ENCODE results near the gene AREG. TPM values are rescaled to one million over a fixed set of nuclear protein-coding genes. Genes with fewer than 3 reads are reported as not detected.

AREG gene
- total RNA-seq, 1 donor: 11.6 TPM

DNA sequence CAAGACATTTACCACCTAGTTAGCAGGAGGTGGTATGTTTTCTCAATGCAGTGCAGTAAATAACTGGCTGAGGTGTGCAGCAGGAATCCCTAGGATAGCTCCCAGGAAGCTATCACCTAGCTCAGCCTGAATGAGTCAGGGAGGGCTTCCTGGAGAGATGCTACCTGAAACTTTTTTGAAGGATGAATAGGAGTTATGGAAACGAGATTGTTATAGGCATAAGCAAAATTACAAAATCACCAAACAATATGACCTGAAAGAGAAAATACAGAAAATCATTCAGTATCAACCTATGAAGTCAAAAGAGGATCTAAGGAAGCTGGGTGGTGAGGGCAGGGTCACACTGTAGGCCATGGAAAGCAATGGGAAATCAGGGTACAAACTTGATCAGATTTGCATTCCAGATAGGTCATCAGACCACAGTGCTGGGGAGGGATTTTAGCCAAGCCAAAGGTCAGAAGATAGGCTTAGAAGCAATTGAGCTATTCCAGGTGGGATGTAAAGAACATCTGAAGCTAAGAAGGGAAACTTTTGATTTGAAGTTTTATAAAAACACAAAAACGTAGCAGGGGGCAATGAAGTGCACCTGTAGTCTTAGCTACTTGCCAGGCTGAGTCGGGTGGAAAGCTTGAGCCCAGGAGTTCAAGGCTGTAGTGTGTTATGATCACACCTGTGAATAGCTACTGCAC lies 11.3 kb downstream of the AREG start:
- no peak for DNase-seq (ENCODE audit: low read depth in 2 of 3, low spot score in 2 of 3)

DNA sequence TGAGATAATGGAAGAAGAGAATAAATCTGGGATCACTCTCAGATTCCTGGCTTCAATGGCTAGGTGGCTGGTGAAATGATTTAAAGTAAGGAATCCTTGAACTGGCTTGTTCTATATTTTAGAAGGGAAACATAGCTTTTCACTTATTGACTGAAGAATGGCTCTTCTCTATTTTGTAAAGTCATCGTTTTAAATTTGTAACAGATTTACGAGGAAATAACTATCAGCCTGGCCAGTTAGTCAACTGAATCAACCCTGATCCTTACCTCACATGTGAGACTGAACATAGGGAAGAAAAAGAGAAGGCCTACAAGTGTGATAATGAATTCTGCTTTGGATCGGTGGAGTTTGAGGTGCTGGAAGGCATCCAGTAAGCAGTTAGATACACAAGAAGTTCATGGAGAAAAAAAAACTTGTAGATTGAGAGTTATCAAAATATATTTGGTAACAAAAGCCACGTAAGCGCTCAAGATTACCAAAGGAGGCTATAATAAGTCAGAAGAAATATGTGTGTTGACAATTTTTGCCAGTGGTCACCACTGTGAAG lies 12.0 kb downstream of the AREG start:
- DNase-seq (ENCODE audit: low read depth in 2 of 3, low spot score in 2 of 3): no peak

DNA sequence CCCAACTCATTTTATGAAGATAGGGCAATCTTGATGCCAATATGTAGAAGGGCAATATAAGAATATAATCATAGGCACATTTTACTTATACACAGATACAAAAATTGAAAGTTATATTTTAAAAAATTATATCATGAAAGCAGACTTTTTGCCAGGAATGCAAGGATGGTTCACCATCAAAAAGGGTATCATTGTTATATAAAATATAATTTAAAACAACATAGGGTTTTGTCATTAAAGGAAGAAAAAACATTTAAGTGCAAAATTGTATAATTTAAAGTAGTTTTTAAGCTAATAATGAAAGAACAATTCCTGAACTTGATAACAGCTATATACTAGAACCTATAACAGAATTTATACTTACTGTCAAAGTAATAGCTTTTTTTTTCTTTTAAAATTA lies 15.9 kb downstream of the AREG start:
- DNase-seq (ENCODE audit: low read depth in 2 of 3, low spot score in 2 of 3): peak in 1 of 3 donors; percentile 6

DNA sequence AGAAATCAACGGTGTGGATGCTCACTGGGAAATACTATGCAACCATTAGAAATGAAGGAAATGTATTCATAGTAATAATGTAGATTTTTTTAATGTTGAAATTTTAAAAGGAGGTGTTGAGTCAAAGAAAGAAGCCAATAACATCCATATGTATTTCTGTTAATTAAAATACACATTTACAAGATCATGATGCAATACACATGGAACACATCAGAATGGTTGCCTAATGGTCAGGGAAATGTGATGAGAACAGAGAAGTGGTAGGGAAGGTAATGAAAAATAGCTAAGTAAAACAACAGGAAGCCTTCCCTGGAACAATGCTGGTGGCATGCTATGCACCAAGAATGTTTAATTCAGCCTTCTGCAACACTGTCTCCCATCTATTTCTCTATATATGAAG lies 18.2 kb downstream of the AREG start:
- DNase-seq (ENCODE audit: low read depth in 2 of 3, low spot score in 2 of 3): no peak

DNA sequence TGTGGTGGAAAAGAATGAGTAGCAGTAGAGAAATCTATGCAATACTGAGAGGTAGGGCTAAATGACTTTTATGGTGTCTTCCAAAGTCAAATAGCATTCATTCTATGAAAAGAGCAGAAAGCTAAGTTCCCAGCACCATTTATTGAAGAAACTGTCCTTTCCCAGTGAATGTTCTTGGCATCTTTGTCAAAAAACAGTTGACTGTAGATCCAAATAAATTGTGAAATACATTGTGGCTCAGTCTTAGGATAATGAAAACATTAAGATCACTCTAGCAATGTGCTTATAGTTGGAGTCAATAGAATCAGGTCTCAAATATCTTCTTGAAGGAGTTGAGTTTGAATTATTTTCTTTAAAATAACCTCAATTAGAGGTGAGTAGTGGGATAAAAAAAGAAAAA lies 19.4 kb downstream of the AREG start:
- DNase-seq (ENCODE audit: low read depth in 2 of 3, low spot score in 2 of 3): no peak

DNA sequence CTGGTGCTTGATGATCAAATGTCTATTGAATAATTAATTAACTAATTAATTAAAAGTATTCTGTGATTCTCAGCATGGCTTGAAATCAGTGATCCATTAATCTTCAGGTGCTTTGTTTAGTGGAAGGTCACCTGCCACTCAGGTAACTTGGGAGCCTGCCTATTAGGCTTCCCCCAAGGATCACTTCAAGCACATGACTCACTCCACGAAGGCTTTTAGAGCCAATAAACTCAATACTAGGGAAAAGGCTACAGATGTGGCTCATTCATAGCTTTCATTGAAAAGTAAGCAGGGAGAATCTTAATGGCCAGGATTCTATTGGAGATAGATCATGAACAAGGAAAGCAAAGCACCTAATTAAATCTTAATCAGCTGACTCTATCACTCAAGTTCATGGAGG lies 21.3 kb downstream of the AREG start:
- DNase-seq (ENCODE audit: low read depth in 2 of 3, low spot score in 2 of 3): no peak

DNA sequence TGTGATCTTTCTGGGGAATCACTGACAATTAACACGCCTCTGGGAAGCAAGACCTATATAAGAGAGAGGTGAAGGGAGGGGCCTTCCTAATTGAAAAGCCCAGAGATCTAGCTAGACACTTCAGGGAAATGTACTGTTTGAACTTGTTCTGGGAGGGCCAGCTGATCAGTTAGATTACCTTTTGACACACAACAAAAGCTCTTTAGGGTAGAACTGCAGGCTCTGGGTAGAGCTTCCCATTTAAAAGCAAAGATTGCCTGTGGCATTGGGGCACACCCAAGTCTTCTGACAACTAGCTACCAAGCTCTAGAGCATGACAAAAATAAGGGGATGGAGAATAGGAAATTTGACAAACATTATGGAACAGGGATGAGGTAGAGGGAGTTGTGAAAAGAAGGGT lies 26.3 kb downstream of the AREG start:
- no peak for DNase-seq (ENCODE audit: low read depth in 2 of 3, low spot score in 2 of 3)

DNA sequence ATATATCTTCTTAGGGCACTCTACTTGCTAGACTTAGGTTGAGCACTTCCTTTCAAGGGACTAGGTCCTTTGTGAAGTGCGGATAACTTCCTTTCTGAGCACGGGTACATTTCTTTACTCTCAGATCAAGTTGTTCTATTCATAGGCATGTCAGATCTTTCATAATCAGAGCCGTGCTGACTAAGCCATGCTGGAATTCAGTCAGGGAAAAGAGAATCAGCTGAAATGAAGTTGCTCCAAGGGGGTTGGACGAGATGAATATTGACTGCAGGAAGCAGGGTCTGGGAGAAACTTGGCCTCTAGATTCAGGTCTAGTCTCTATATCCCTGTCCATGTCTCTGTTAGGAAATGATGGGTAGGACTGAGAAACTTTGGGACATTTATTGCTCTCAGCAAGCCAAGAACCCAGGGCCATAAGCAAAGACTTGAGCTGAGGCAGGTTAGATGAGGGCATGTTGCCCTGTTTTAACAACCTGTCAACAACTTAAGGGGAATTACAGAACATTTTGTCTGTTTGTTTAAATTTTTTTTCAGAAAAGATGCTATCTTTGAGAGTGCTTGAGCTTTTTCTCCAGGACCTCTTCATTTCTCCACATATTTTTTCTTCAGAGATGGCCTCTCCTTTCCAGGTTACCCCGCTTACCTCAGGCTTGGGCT lies 28.3 kb downstream of the AREG start:
- no peak for DNase-seq (ENCODE audit: low read depth in 2 of 3, low spot score in 2 of 3)

DNA sequence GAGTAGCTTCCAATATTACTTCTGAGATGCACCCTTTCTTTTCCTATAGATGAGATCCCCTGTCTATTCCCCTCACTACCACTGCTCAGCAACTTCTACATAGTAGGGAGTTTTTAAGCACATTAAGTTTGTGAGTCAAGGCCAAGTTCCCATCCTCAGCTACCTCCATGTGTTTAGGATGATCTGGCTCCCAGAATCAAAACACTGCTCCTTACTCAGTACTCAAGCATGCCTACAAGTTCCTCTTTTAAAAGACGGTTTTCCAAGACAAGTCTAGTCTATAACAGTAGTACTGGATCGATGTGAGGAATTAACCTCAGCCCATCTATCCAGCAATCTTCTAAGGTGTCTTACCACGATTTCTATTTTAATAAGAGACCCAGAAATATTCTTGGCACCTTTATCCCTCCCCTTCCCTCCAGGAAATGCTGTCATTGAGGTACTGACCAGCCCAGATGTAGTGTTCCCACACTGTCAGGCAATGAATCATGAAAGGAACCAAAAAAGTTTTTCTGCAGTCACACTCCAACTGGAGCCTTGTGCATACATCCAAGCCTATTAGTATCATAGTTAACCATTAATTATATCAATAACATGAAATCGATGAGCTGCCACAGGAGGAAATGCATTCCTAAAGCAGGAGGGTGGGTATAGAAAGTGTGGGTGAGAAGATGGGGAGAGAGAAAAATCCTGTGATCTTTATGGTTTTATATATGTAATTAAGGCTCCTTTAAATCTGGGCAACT lies 29.6 kb downstream of the AREG start:
- DNase-seq (ENCODE audit: low read depth in 2 of 3, low spot score in 2 of 3): no peak

DNA sequence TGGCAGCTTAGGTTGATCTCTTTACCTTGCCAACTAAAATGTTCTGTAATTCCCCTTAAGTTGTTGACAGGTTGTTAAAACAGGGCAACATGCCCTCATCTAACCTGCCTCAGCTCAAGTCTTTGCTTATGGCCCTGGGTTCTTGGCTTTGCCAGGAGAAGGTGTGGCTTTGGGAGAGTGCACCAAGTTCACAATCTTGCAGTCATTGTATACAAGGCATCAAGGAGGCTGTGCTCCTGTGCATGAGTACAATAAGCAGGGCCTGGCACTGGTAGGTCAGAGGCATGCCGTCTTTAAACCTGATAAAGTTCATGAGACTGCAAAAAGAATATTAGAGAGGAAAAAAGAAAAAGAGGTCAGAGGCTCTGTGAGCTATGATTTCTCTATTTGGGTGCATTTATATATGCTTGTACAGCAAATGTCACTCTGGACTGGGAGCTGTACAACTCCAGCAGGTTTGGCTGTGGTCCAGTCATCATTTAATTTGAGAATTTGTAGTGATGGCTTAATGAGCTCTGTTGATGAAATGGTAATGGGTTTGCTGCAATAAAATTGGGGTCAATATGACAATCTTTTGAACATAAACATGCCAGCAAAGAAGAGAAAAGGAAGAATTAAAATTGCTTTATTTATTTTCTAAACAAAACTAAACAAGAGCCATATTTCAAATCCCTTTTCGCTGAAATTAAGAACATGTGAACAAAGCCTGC lies 30.3 kb downstream of the AREG start:
- no peak for DNase-seq (ENCODE audit: low read depth in 2 of 3, low spot score in 2 of 3)

DNA sequence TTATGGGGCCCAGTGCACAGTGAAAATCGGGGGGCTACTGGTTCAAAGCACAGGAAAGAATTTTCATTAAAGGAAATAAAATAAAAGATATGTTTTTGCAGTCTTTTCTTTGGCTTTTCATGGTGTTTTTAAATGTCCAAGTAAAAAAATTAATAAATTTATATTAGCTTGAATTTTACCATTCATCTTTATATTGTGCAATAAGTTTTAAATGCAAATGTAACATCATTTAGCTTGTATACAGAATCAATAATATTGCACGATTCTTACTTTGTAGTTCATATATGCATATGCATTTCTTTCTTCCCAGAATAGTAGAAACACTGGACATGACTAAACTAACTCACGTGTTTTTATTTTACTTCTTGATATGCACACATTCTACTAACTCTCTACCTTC lies 31.0 kb downstream of the AREG start:
- no peak for DNase-seq (ENCODE audit: low read depth in 2 of 3, low spot score in 2 of 3)

DNA sequence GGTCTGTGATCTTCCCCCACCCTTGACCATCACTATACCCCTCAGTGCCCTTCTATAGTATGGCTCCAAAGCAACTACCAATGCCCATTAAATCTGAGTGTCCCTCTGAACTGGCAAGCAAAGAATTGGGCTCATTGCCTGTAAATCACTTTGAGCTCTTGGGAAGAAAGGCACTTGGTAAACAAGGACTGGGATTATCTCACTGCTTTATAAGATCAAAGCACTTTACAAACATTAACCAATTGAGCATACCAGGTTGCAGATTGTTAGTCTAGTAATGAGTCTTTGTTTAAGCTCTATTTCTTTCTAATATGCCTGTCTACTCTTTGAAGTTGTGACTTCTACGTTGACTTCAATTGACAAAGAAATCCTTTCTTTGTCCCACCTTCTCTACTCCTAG lies 34.1 kb downstream of the AREG start:
- no peak for DNase-seq (ENCODE audit: low read depth in 2 of 3, low spot score in 2 of 3)

DNA sequence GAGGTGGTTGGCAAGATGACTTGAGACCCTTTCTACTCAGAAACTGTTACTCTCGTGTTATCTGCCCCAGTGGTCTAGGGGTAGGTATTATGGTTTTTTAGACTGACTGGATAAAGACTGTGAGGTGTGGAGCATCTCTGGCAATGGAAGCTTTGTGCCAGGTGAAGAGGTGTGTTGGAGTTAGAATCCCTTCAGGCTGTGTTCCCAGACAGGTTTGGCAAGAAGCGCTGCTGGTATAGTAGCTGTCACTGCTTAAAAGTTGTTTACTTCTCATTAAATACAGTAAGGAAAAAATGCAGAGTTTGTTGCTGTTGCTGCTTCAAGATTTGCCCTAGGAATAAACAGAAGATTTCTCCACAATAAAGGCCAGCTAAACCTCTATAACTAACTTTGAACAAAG lies 35.3 kb downstream of the AREG start:
- DNase-seq (ENCODE audit: low read depth in 2 of 3, low spot score in 2 of 3): no peak

DNA sequence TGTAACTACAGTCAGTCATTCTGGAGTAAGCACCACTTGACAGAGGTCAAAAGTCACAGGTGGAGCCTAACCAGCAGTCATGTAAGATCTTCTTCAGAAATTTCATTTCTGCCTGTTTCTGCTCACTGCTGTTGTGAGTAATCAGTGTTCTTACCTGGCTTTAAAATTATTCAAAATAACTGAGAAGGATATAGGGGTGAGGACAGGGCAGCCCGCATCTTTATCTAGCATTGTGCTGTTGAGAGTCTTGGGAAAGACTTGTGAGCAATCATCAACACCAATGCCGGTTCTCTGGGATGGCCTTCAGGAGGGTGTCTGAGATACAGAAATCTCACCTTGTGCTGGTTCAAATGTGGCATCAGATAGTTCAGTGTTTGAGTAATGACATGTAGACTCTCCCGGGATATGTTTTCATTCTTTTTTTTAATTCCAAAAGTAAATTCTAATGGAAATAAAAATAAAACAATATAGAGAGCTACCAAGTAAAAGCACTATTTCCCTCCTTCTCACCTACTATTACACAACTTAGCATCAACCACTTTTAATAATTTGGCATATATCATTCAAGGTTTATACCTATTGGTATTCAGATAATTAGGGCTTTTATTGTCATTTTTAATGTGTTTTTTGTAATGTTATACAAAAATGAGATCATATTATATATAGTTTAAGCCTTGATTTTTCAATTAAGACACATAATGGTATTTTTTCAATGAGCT lies 37.1 kb downstream of the AREG start:
- no peak for DNase-seq (ENCODE audit: low read depth in 2 of 3, low spot score in 2 of 3)

DNA sequence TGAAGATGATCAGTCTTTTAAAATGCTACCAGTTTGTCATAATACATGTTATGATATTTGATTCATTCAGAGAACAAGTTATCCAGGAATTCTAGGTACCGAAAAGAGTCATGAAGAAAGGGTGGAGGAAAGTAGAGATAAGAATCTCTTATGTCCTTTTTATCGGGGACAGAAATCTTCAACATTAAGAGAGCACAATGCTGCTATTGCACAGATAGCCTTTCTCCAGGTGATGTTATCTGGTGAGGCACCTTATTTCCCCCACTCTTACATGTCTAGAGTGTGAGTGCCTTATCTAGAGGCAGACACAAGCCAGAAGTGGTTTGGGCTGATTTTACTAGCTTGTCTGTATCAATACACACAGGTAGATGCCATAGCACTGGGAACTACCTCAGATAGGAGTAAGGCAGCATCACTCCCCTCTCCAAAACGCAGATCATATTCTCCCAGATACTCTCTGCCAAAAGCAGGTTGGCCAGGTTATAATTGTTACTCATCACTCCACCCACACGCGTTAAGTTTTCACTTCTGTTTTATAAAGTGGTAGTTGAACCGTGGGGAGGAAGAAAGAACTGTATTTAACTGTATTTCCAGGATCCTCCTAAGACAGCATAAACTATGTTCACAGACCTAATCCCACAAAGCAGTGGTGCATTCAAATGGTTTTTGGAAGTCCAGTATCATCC lies 38.4 kb downstream of the AREG start:
- no peak for DNase-seq (ENCODE audit: low read depth in 2 of 3, low spot score in 2 of 3)

DNA sequence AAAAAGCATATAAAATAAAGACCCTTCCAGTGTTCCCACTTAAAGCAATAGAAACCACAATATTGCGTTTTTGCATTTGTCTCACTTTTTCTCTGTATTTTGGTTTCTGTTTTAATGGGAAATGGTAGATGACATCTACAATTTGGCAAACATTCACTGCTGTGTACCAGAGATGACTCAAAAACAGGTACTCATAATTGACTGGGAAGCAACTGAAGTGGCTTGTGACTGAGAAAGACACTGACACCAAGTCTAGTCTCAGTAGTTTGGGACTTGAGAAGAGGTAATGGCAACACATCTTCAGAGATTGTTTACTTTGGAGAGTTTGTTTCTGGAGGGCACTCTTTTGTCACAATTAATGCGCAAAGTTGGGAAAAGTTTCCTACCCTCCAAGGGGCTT lies 42.0 kb downstream of the AREG start:
- DNase-seq (ENCODE audit: low read depth in 2 of 3, low spot score in 2 of 3): no peak

DNA sequence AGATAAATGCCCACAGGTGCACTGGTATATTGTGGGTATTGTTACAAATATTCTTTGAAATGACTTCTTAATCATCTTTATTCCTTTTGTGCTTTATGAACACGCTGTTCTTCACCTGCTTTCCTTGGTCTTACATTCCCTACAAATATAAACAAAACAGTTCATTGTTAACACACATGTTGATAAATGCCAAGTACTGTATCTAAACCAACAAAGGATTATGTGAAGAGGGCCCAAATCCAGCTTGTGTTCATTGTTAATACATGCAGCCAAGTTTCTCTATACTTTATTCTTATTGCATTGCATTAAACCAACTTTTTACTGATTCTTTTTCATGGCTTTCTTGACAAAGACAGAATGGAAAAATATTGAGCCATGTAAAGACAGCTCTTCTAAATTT lies 42.8 kb downstream of the AREG start:
- no peak for DNase-seq (ENCODE audit: low read depth in 2 of 3, low spot score in 2 of 3)

DNA sequence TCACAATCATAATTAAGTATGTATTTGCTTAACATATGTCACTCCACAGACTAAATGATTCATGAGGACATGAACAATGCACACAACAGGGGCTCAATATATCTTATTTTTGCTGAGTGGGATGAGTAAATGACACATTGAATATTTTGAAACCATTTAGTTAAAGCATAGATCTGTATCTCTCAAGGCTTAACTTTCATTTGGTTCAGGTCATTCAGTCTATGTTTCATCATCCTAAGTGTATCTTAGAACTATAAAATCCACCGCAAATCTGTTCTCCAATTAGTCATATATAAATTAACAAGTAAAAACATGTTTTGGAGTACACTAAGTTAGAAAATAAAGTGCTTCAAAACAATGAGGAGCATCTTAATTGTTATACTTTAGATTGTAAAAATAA lies 45.8 kb downstream of the AREG start:
- no peak for DNase-seq (ENCODE audit: low read depth in 2 of 3, low spot score in 2 of 3)

DNA sequence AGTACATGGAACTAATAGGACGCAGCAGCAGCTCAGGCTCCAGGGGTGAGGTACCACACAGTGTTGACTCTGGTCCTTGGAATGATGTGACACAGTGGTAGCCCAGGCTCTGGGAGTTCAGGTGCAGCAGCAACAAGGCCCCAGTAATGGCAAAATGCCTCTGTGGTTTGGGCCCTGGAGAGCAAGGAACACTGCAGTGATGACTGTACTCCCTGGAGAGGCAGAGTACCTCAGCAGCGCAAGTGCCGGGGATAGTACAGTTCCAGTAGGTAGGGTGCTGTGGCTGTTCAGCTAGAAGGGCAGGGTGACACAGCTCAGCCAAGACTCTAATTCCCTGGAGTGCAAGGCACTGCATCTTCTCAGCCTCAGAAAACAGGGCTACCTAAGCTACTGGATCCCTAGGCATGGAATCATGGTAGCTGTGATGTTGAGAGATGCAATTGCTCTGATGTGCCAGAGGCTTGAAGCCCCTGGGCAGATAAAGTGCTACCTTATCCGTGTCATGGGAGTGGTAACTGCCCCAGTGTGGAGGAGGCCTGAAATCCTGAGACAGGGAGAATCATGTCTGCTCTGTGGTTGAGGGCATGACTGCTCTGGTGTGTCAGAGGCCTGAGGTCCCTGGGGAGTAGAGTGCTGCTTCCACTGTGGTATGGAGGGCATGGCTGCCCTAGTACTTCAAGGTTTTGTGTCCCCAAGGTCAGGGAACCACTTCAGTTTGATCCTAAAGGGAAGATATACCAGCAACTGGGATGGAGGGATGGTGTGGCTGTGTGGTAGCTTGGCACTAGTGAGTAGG lies 55.2 kb downstream of the AREG start:
- no peak for DNase-seq (ENCODE audit: low read depth in 2 of 3, low spot score in 2 of 3)
